Measurements from ENCODE around the gene TET2.

Gene TET2

DNA sequence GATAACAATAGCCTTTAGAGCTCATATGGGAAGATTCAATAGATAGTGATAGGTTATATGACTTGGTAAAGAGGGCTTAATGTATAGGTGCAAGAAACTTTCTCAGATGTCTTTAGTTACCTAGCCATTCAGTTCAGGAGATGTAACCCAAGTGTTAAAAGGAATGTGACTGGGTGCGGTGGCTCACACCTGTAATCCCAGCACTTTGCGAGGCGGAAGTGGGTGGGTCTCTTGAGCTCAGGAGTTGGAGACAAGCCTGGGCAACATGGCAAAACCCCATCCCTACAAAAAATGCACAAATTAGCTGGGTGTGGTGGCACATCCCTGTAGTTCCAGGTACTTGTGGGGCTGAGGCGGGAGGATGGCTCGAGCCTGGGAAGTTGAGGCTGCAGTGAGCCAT is 7.9 kb downstream of the TET2 start:
- H3K9ac ChIP-seq (ENCODE audit: low read length in 2 of 2): no peak overlapping the region
- no peaks in the 10 kb centered on the region for H3K27me3 ChIP-seq (ENCODE audit: control insufficient read depth in 1 of 2, insufficient read depth in 2 of 2, low read length in 2 of 2)
- no peak overlapping the region for H3K27ac ChIP-seq (ENCODE audit: low read length)
- no peak overlapping the region for H3K4me3 ChIP-seq (ENCODE audit: low read length in 2 of 2)
- no peaks in the 10 kb centered on the region for H3K9me3 ChIP-seq (ENCODE audit: control insufficient read depth in 2 of 2, low read length in 2 of 2)
- no peaks in the 10 kb centered on the region for H3K36me3 ChIP-seq (ENCODE audit: control insufficient read depth in 2 of 2, insufficient read depth in 2 of 2, low read length in 2 of 2)
- H3K4me1 ChIP-seq (ENCODE audit: control insufficient read depth, insufficient read depth, low read length): no peaks in the 10 kb centered on the region

DNA sequence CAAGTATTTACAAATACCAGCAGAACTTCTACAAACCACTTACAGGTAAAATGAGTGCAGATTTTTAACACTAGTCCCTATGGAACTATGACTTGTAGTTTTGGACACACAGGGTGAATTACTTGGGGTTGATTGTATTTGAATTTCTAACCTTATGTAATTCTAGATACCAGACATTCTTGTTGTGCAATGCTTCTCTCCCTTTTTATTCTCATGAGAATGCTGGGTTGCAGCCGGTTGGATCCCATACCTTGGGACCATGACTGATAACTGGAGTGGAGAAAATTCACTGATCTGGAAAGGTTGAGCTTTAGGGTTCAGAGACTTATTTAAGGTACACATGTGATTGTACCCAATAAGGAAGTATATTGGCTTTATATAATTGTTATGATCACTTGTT is 8.8 kb downstream of the TET2 start:
- H3K27ac ChIP-seq (ENCODE audit: low read length): no peak overlapping the region
- H3K9ac ChIP-seq (ENCODE audit: low read length in 2 of 2): no peak overlapping the region
- no peaks in the 10 kb centered on the region for H3K9me3 ChIP-seq (ENCODE audit: control insufficient read depth in 2 of 2, low read length in 2 of 2)
- H3K4me1 ChIP-seq (ENCODE audit: control insufficient read depth, insufficient read depth, low read length): no peaks in the 10 kb centered on the region
- no peaks in the 10 kb centered on the region for H3K27me3 ChIP-seq (ENCODE audit: control insufficient read depth in 1 of 2, insufficient read depth in 2 of 2, low read length in 2 of 2)
- no peaks in the 10 kb centered on the region for H3K36me3 ChIP-seq (ENCODE audit: control insufficient read depth in 2 of 2, insufficient read depth in 2 of 2, low read length in 2 of 2)
- no peak overlapping the region for H3K4me3 ChIP-seq (ENCODE audit: low read length in 2 of 2)

DNA sequence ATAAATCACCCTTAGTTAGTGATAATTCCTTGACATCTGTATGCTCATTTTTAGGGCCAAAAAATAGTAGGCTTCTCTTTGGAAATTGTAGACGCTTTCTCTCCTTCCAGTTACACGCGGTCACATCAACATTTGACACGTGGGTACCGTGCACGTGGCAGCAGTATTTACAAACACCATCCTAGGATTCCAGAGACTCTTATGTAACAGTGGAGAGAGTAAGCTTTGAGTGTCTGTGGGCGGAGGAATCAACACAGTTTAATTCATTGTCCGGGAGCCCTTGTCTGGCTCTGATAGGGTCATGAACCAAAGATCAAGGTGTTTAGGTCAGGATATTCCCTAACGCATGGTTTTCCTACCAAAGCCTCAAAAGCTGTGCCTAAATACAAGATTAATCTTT is 12.2 kb downstream of the TET2 start:
- Histone ChIP-seq H3K36me3 (ENCODE audit: control insufficient read depth in 2 of 2, insufficient read depth in 2 of 2, low read length in 2 of 2) (no peaks in the 10 kb centered on the region), H3K9me3 (ENCODE audit: control insufficient read depth in 2 of 2, low read length in 2 of 2) (no peaks in the 10 kb centered on the region), H3K4me3 (ENCODE audit: low read length in 2 of 2) (no peak overlapping the region), H3K9ac (ENCODE audit: low read length in 2 of 2) (no peak overlapping the region), H3K27ac (ENCODE audit: low read length) (no peak overlapping the region), H3K4me1 (ENCODE audit: control insufficient read depth, insufficient read depth, low read length) (no peaks in the 10 kb centered on the region), H3K27me3 (ENCODE audit: control insufficient read depth in 1 of 2, insufficient read depth in 2 of 2, low read length in 2 of 2) (no peaks in the 10 kb centered on the region)

DNA sequence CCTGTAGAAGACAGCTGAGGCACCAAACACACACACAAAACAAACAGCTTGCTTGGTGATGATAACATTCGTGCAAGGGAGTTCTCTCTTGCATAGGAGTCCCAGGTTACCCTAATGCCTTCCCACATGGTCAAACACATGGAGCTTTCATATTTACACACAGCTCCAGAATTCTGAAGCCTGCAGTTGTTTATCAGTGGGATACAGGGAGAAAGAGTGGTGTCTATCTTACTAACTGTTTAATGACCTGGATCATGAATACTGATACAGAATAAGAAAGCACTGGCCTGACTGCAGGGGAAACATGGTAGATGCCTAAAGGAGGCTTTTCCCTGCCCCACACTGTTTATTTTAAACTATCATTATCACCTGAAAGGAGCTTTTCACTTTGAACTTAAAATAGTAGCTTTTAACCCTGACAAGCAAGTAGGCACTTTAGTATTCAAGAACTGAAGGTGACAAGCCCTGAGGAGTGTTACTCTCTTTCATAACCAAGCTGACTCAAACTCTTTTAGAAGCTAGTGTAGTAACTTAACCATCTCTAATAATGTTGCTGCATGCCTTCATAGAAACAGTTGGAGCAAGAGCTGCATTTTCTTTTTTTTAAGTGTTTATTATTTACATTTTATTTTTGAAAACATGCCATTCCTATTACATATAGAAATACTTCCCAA is 15.6 kb downstream of the TET2 start:
- H3K36me3 ChIP-seq (ENCODE audit: control insufficient read depth in 2 of 2, insufficient read depth in 2 of 2, low read length in 2 of 2): no peaks in the 10 kb centered on the region
- no peak overlapping the region for H3K9ac ChIP-seq (ENCODE audit: low read length in 2 of 2)
- no peak overlapping the region for H3K4me3 ChIP-seq (ENCODE audit: low read length in 2 of 2)
- H3K4me1 ChIP-seq (ENCODE audit: control insufficient read depth, insufficient read depth, low read length): no peaks in the 10 kb centered on the region
- H3K27me3 ChIP-seq (ENCODE audit: control insufficient read depth in 1 of 2, insufficient read depth in 2 of 2, low read length in 2 of 2): no peaks in the 10 kb centered on the region
- H3K27ac ChIP-seq (ENCODE audit: low read length): no peak overlapping the region
- no peaks in the 10 kb centered on the region for H3K9me3 ChIP-seq (ENCODE audit: control insufficient read depth in 2 of 2, low read length in 2 of 2)

DNA sequence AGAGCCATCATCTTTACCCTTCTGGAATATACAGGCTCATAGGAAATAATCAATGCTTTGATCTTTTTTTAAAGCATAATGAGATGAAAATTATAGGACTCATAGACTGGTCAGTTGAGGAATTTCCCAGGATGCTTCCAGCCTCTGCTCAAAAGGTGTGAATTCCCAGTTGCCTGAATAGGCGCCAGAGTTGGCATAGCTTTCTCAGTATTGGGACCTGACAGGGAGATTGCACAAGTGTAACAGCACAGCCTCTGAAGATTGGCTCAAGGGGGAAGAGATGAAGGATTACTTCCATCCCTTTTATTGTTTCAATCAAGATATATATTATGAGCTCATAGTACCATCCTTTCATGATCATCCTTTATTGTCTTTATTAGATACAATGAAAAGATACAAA is 17.9 kb downstream of the TET2 start:
- Histone ChIP-seq H3K4me3 (ENCODE audit: low read length in 2 of 2) (no peak overlapping the region), H3K9ac (ENCODE audit: low read length in 2 of 2) (no peak overlapping the region), H3K27ac (ENCODE audit: low read length) (no peak overlapping the region), H3K27me3 (ENCODE audit: control insufficient read depth in 1 of 2, insufficient read depth in 2 of 2, low read length in 2 of 2) (no peaks in the 10 kb centered on the region), H3K4me1 (ENCODE audit: control insufficient read depth, insufficient read depth, low read length) (no peaks in the 10 kb centered on the region), H3K36me3 (ENCODE audit: control insufficient read depth in 2 of 2, insufficient read depth in 2 of 2, low read length in 2 of 2) (no peaks in the 10 kb centered on the region), H3K9me3 (ENCODE audit: control insufficient read depth in 2 of 2, low read length in 2 of 2) (no peaks in the 10 kb centered on the region)

DNA sequence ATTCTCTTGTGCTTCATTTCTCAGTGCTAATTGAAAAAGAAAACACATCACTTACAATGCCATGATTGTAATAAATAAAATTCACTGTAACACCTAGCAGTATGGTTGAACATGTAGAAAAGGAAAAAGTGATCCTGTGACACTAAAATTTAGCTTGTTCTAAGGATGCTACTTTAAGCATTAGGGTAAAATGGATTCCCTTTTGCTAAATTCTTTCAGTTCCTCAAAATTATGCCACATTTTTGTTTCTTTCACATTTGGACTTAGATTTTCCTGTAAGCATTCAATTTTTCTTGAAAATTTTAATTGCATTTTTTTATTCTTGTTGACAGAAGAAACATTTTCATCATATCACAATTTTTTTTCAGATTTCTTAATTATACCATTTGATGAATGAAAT is 19.4 kb downstream of the TET2 start:
- Histone ChIP-seq H3K27me3 (ENCODE audit: control insufficient read depth in 1 of 2, insufficient read depth in 2 of 2, low read length in 2 of 2) (no peaks in the 10 kb centered on the region), H3K27ac (ENCODE audit: low read length) (no peak overlapping the region), H3K4me1 (ENCODE audit: control insufficient read depth, insufficient read depth, low read length) (no peaks in the 10 kb centered on the region), H3K9me3 (ENCODE audit: control insufficient read depth in 2 of 2, low read length in 2 of 2) (no peaks in the 10 kb centered on the region), H3K9ac (ENCODE audit: low read length in 2 of 2) (no peak overlapping the region), H3K4me3 (ENCODE audit: low read length in 2 of 2) (no peak overlapping the region), H3K36me3 (ENCODE audit: control insufficient read depth in 2 of 2, insufficient read depth in 2 of 2, low read length in 2 of 2) (no peaks in the 10 kb centered on the region)

DNA sequence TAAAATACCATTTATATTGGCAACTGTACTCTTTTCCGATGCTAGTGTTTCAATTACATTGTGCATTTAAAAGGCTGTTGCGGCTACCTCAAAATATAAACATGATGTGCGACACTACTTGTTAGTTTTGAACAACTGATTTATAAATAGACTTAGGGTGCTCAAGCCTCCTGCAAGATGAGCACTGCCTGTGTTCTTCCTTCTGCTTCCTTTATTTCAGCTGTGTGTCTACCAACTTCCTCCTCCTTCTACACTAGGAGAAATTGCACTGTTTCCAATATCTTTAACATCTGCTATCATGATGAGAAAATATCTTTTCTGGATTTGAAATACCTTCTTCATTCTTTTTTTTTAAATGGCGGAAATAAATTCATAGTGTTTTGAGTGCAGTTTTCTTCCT is 24.0 kb downstream of the TET2 start:
- H3K27me3 ChIP-seq (ENCODE audit: control insufficient read depth in 1 of 2, insufficient read depth in 2 of 2, low read length in 2 of 2): no peaks in the 10 kb centered on the region
- H3K9ac ChIP-seq (ENCODE audit: low read length in 2 of 2): no peak overlapping the region
- H3K9me3 ChIP-seq (ENCODE audit: control insufficient read depth in 2 of 2, low read length in 2 of 2): no peaks in the 10 kb centered on the region
- H3K4me1 ChIP-seq (ENCODE audit: control insufficient read depth, insufficient read depth, low read length): no peaks in the 10 kb centered on the region
- no peak overlapping the region for H3K27ac ChIP-seq (ENCODE audit: low read length)
- no peak overlapping the region for H3K4me3 ChIP-seq (ENCODE audit: low read length in 2 of 2)
- no peaks in the 10 kb centered on the region for H3K36me3 ChIP-seq (ENCODE audit: control insufficient read depth in 2 of 2, insufficient read depth in 2 of 2, low read length in 2 of 2)

DNA sequence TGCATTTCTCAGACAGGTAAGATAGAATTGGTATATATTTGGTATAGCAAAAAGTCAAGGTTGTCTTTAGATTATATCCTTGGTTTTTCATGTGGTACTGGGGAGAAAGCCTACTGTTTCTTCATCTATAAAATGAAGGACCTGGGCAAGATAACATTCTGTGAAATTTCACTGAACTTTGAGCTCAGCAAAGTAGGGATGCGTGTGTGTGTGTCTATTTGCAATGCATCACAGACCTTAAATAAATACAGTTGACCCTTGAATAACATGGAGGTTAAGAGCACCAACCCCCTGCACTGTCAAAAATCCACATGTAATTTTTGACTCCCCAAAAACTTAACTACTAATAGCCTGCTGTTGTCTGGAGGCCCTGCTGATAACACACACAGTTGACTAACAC is 25.2 kb downstream of the TET2 start:
- no peaks in the 10 kb centered on the region for H3K36me3 ChIP-seq (ENCODE audit: control insufficient read depth in 2 of 2, insufficient read depth in 2 of 2, low read length in 2 of 2)
- no peak overlapping the region for H3K27ac ChIP-seq (ENCODE audit: low read length)
- H3K9me3 ChIP-seq (ENCODE audit: control insufficient read depth in 2 of 2, low read length in 2 of 2): no peaks in the 10 kb centered on the region
- no peaks in the 10 kb centered on the region for H3K27me3 ChIP-seq (ENCODE audit: control insufficient read depth in 1 of 2, insufficient read depth in 2 of 2, low read length in 2 of 2)
- H3K9ac ChIP-seq (ENCODE audit: low read length in 2 of 2): no peak overlapping the region
- no peaks in the 10 kb centered on the region for H3K4me1 ChIP-seq (ENCODE audit: control insufficient read depth, insufficient read depth, low read length)
- H3K4me3 ChIP-seq (ENCODE audit: low read length in 2 of 2): no peak overlapping the region

DNA sequence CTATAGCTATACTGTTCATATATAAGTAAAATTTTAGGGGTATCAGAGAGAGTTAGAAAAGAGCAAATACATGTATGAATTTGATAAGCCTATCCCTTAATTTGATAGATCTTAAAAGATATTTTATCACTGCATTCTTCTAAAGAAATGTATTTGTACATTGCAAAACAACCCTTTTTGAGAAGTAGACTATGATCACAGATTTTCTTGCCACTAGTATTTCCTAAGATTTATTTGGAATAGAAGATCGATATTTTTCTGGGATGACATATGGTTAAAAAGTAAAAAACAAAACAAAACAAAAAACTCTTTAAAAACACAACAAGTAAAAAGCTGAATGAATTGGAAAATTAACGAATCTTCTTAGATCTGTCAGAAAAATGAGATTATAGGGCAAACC is 27.4 kb downstream of the TET2 start:
- H3K4me3 ChIP-seq (ENCODE audit: low read length in 2 of 2): no peak overlapping the region
- no peaks in the 10 kb centered on the region for H3K9me3 ChIP-seq (ENCODE audit: control insufficient read depth in 2 of 2, low read length in 2 of 2)
- no peak overlapping the region for H3K27ac ChIP-seq (ENCODE audit: low read length)
- no peaks in the 10 kb centered on the region for H3K4me1 ChIP-seq (ENCODE audit: control insufficient read depth, insufficient read depth, low read length)
- no peaks in the 10 kb centered on the region for H3K27me3 ChIP-seq (ENCODE audit: control insufficient read depth in 1 of 2, insufficient read depth in 2 of 2, low read length in 2 of 2)
- H3K36me3 ChIP-seq (ENCODE audit: control insufficient read depth in 2 of 2, insufficient read depth in 2 of 2, low read length in 2 of 2): no peaks in the 10 kb centered on the region
- H3K9ac ChIP-seq (ENCODE audit: low read length in 2 of 2): no peak overlapping the region

DNA sequence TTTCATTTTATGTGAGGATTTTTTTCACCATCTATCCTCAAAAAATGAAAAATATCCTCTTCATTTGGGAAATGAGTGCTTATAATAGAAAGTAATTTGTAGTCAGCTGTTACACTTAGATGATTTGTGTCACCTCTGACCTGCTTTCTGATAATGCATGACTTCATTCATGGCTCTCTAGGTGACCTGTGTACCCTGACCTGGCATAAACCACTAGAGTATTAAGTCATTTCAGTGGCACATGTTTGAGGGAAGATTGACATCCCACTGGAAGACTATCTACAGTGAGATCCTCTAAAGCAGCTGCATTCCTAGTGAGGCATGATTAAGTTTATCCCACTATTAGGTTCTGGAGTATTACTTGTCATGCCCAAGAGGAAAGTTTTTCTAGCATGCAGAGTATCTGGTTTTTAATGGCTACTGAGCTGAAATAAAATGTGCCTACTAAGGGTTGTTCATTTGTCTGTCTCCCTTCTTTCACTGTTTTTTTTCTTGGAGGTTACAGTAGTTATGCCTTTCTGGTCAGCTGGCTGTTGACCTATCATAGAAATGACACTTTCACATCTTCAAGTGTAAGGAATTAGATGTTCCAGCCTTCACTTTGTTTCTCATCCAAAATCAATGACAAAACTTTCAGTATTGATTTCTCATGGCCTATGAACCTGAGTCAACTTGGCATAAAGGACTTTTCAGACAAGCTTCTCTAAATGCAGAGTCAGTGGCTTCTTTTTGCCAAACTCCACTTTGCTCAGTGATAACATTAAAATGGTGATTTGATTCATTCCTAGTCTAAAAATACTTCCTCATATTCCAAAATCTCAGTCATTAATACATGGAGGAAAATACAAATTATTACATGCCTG is 33.1 kb downstream of the TET2 start:
- no peak overlapping the region for H3K27ac ChIP-seq (ENCODE audit: low read length)

DNA sequence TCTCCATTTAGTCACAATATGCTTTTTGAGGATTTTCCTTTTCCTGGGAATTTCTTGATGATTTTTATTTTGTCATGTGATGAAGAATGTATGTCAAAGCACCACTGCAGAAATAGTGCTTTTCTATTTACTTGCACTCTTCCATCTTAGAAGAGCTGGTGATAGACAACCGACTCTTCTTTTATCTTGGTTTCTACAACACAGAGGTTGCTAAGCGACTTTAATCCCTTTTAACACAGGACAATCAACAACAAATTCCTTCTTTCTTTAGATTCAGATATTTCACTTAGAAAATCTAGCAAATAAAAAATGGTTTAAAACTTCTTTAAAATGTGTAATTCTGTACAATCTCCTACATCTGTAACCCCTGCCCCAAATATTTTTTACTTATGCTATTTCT is 34.6 kb downstream of the TET2 start:
- H3K4me1 ChIP-seq (ENCODE audit: control insufficient read depth, insufficient read depth, low read length): peaks cover 2% of the 10 kb centered on the region
- no peak overlapping the region for H3K9ac ChIP-seq (ENCODE audit: low read length in 2 of 2)
- no peaks in the 10 kb centered on the region for H3K27me3 ChIP-seq (ENCODE audit: control insufficient read depth in 1 of 2, insufficient read depth in 2 of 2, low read length in 2 of 2)
- H3K4me3 ChIP-seq (ENCODE audit: low read length in 2 of 2): no peak overlapping the region
- H3K27ac ChIP-seq (ENCODE audit: low read length): no peak overlapping the region
- H3K36me3 ChIP-seq (ENCODE audit: control insufficient read depth in 2 of 2, insufficient read depth in 2 of 2, low read length in 2 of 2): no peaks in the 10 kb centered on the region
- no peaks in the 10 kb centered on the region for H3K9me3 ChIP-seq (ENCODE audit: control insufficient read depth in 2 of 2, low read length in 2 of 2)

More for the DNA sequence above, 33.1 kb downstream of the TET2 start:
- H3K9me3 ChIP-seq (ENCODE audit: control insufficient read depth in 2 of 2, low read length in 2 of 2): no peaks in the 10 kb centered on the region
- no peak overlapping the region for H3K9ac ChIP-seq (ENCODE audit: low read length in 2 of 2)
- H3K4me1 ChIP-seq (ENCODE audit: control insufficient read depth, insufficient read depth, low read length): peaks cover 2% of the 10 kb centered on the region
- no peaks in the 10 kb centered on the region for H3K27me3 ChIP-seq (ENCODE audit: control insufficient read depth in 1 of 2, insufficient read depth in 2 of 2, low read length in 2 of 2)
- H3K36me3 ChIP-seq (ENCODE audit: control insufficient read depth in 2 of 2, insufficient read depth in 2 of 2, low read length in 2 of 2): no peaks in the 10 kb centered on the region
- no peak overlapping the region for H3K4me3 ChIP-seq (ENCODE audit: low read length in 2 of 2)
